ENCODE measurements around the gene LIMS1. TPM values are rescaled to one million over a fixed set of nuclear protein-coding genes. Genes with fewer than 3 reads are reported as not detected.
A peak's percentile ranks its signal among the peaks of the same experiment; 100 is the strongest.

The LIMS1 gene
- total and polyA plus RNA-seq, 2 experiments from 2014 or later, result 82.0 to 122 TPM

DNA sequence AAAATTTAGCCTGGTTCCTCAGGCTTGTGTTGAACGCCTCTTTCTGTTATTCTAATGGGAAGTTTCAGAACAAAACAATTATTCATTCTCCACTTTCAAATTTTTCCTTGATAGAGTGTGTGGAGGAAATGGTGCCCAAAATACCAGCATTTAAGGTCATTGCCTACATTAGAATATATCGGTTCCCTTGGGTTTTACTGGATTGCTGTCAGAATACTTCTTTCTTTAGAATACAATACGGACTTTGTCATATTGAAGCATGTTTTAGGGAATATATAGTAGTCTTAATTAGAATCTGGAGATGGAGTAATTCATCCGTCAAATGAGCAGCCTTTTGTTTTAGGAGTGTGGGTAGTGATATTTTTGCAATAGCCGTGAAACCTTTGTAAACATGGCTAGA, 13.3 kb downstream of the LIMS1 start:
- no peak for DNase-seq
- Histone ChIP-seq H2AFZ (no peak overlapping the region), H3K9me3 (ENCODE audit: low read depth) (no peaks in the 10 kb centered on the region), H3K79me2 (ENCODE audit: insufficient read depth) (peaks cover 96% of the 10 kb centered on the region), H3K27ac (no peak overlapping the region), H3F3A (ENCODE audit: insufficient read depth) (peaks cover 4% of the 10 kb centered on the region; the same call in 1 of the 2 replicates), H3K4me3 (no peak overlapping the region), H3K4me2 (ENCODE audit: unreplicated experiment) (no peak overlapping the region), H3K36me3 (ENCODE audit: low read depth) (no peaks in the 10 kb centered on the region), H3K4me1 (ENCODE audit: insufficient read depth) (peaks cover under 1% of the 10 kb centered on the region), H3K27me3 (replicated peaks; ENCODE audit: insufficient read depth) (no peaks in the 10 kb centered on the region), H3K9ac (no peak overlapping the region), H4K20me1 (ENCODE audit: insufficient read depth) (peaks cover 2% of the 10 kb centered on the region; the same call in 1 of the 2 replicates), H3K9me2 (ENCODE audit: insufficient read depth) (no peaks in the 10 kb centered on the region)
- TF ChIP-seq EZH2 (IDR thresholded peaks at IDR 0.05; ENCODE audit: insufficient read depth, poor library complexity, severe bottlenecking) (no peak), EZH2phosphoT487 (IDR thresholded peaks at IDR 0.05; ENCODE audit: insufficient read depth, low read depth) (no peak)
- in situ Hi-C loops (cut with MboI), result no loop called here
- 86 to 88% methylated on average over 5 of the region's 5 CpGs for WGBS, 2 experiments (ENCODE audit: low coverage in 1 of 2, low lambda C conversion rate in 2 of 2, missing lambda C conversion rate in 2 of 2)

GRCh38 chr2:108548208-108549003, 14.1 kb downstream of the LIMS1 start:
- Histone ChIP-seq H3K27ac (no peak overlapping the region), H3K9ac (no peak overlapping the region)
- no peak for DNase-seq

DNA sequence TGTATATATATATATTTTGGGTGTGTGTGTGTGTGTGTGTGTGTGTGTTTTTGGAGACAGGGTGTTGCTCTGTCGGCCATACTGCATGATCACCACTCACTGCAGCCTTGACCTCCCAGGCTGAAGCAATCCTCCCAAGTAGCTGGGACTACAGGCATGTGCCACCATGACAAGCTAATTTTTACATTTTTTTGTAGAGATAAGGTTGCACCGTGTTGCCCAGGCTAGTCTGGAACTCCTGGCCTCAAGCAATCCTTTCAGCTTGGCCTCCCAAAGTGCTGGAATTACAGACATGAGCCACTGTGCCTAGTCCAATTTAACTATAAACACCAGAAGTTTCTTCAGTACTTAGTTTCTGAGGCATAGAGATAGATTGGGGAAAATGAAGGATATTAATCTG, 18.3 kb downstream of the LIMS1 start:
- Histone ChIP-seq H3K4me1 (ENCODE audit: insufficient read depth) (peaks cover 16% of the 10 kb centered on the region), H3K4me2 (ENCODE audit: unreplicated experiment) (no peak overlapping the region), H3K27ac (peak overlapping the region; percentile 26; the same call in 1 of the 2 replicates), H3K9ac (no peak overlapping the region), H3K9me2 (ENCODE audit: insufficient read depth) (no peaks in the 10 kb centered on the region), H3K4me3 (no peak overlapping the region), H3F3A (ENCODE audit: insufficient read depth) (no peaks in the 10 kb centered on the region), H3K9me3 (ENCODE audit: low read depth) (no peaks in the 10 kb centered on the region), H3K27me3 (replicated peaks; ENCODE audit: insufficient read depth) (no peaks in the 10 kb centered on the region), H4K20me1 (ENCODE audit: insufficient read depth) (no peaks in the 10 kb centered on the region; the same call in 1 of the 2 replicates), H3K36me3 (ENCODE audit: low read depth) (no peaks in the 10 kb centered on the region), H2AFZ (no peak overlapping the region), H3K79me2 (ENCODE audit: insufficient read depth) (peaks cover 96% of the 10 kb centered on the region)
- no peak for DNase-seq
- TF ChIP-seq EZH2phosphoT487 (IDR thresholded peaks at IDR 0.05; ENCODE audit: insufficient read depth, low read depth) (no peak), EZH2 (IDR thresholded peaks at IDR 0.05; ENCODE audit: insufficient read depth, poor library complexity, severe bottlenecking) (no peak)
- in situ Hi-C loops (cut with MboI), result no loop called here
- WGBS, 2 experiments (ENCODE audit: low coverage in 1 of 2, low lambda C conversion rate in 2 of 2, missing lambda C conversion rate in 2 of 2), result 51 to 56% methylated on average over 2 of the region's 2 CpGs

More at GRCh38 chr2:108548208-108549003, 14.1 kb downstream of the LIMS1 start:
- in situ Hi-C loops (cut with MboI), result no loop called here
- H3K4me1 ChIP-seq (ENCODE audit: insufficient read depth), result peaks cover 7% of the 10 kb centered on the region
- no peaks in the 10 kb centered on the region for H3K9me2 ChIP-seq (ENCODE audit: insufficient read depth)
- H3K4me2 ChIP-seq (ENCODE audit: unreplicated experiment), result no peak overlapping the region
- TF ChIP-seq EZH2phosphoT487 (IDR thresholded peaks at IDR 0.05; ENCODE audit: insufficient read depth, low read depth) (no peak), EZH2 (IDR thresholded peaks at IDR 0.05; ENCODE audit: insufficient read depth, poor library complexity, severe bottlenecking) (no peak)
- no peaks in the 10 kb centered on the region for H3F3A ChIP-seq (ENCODE audit: insufficient read depth)
- no peak overlapping the region for H3K4me3 ChIP-seq
- H2AFZ ChIP-seq, result no peak overlapping the region
- H3K79me2 ChIP-seq (ENCODE audit: insufficient read depth), result peaks cover 96% of the 10 kb centered on the region
- no peaks in the 10 kb centered on the region; the same call in 1 of the 2 replicates for H4K20me1 ChIP-seq (ENCODE audit: insufficient read depth)
- WGBS, 2 experiments (ENCODE audit: low coverage in 1 of 2, low lambda C conversion rate in 2 of 2, missing lambda C conversion rate in 2 of 2), result 87 to 89% methylated on average over 9 of the region's 9 CpGs
- no peaks in the 10 kb centered on the region for H3K9me3 ChIP-seq (ENCODE audit: low read depth)
- H3K36me3 ChIP-seq (ENCODE audit: low read depth), result no peaks in the 10 kb centered on the region
- H3K27me3 ChIP-seq (replicated peaks; ENCODE audit: insufficient read depth), result no peaks in the 10 kb centered on the region

DNA sequence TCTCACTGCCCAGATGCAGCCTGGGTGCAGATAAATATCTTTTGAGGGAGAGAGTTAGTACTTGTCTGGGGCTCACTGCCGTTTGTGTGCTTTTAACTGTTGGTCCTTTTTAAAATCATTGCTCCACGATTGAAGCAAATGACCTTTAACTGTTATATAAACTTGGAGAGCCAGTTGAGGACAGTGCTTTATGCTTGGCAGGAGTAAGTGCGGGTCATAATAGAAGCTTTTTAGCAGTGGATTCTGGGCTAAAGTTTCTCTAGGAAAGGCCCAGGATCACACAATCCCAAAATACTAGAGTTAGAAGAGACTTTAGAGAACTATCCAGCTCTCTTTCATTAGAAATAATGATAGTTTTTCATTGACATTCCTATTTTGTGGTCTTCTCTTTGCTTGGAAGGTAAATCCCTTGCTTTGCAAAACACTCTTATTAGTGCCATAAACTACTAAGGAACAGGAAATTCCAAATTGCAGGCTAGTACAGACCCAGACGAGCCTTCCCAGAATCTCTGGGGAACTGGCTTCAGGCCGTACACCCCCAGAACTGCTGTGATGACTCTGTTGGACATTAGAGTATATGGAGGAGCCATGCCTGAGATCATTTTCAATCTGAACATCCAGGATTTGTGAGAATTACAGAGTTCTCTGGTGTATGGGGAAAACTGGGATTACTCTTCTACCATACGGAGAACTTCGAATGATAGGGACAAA, 19.1 kb downstream of the LIMS1 start:
- WGBS, 2 experiments (ENCODE audit: low coverage in 1 of 2, low lambda C conversion rate in 2 of 2, missing lambda C conversion rate in 2 of 2), result 33 to 37% methylated on average over 7 of the region's 7 CpGs
- in situ Hi-C loops (cut with MboI), result no loop called here
- H3F3A ChIP-seq (ENCODE audit: insufficient read depth), result no peaks in the 10 kb centered on the region
- DNase-seq, result peak; percentile 24
- no peaks in the 10 kb centered on the region for H3K36me3 ChIP-seq (ENCODE audit: low read depth)
- H3K79me2 ChIP-seq (ENCODE audit: insufficient read depth), result peaks cover 96% of the 10 kb centered on the region
- no peaks in the 10 kb centered on the region for H3K9me2 ChIP-seq (ENCODE audit: insufficient read depth)
- no peaks in the 10 kb centered on the region for H3K27me3 ChIP-seq (replicated peaks; ENCODE audit: insufficient read depth)
- peak overlapping the region; percentile 26 for H3K27ac ChIP-seq
- peaks cover 16% of the 10 kb centered on the region for H3K4me1 ChIP-seq (ENCODE audit: insufficient read depth)
- H4K20me1 ChIP-seq (ENCODE audit: insufficient read depth), result no peaks in the 10 kb centered on the region
- H3K9ac ChIP-seq, result no peak overlapping the region
- no peaks in the 10 kb centered on the region for H3K9me3 ChIP-seq (ENCODE audit: low read depth)
- peak overlapping the region; percentile 48 for H3K4me2 ChIP-seq (ENCODE audit: unreplicated experiment)
- no peak for TF ChIP-seq EZH2phosphoT487 (IDR thresholded peaks at IDR 0.05; ENCODE audit: insufficient read depth, low read depth)
- TF ChIP-seq EZH2 (IDR thresholded peaks at IDR 0.05; ENCODE audit: insufficient read depth, poor library complexity, severe bottlenecking), result no peak
- H2AFZ ChIP-seq, result peak overlapping the region; percentile 33; the same call in 1 of the 2 replicates
- H3K4me3 ChIP-seq, result 0 out of 2 replicates have a peak overlapping the region, but pooled peaks have one; percentile 6

Data from GM23248 (cell line).